NCI-H524 (cell line): Measurements from ENCODE around the gene PRKCH.
A peak's percentile ranks its signal among the peaks of the same experiment; 100 is the strongest.
"Not testable (repeated sequence)": the region's sequence is repeated elsewhere in the genome, so short reads cannot be mapped to it uniquely, and the experiment has no call there.

Experiments
- DNase-seq, 2 experiments: peaks; one replicate each; lab custom pipeline; 2025; lab: John Stamatoyannopoulos, UW

The PRKCH gene

DNA sequence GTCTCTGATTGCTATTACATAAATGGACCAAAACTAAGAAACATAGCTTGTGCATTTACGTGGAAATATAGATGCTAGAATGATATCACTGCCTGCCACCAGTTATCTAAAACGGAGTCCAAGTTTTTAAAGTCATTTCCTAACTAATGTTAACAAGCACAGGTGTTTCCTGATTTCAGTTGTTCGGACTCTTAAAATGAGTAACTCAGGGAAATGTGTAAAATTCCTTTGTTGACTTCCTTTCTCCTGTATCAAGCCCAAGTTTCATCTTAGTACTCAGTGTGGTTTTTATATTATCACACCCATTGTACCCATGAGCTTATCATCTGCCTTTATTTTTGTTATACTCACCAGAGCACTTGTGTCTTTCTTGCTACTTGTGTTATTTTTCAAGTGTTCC, 13.2 kb upstream of the PRKCH start:
- no peak for DNase-seq

- DNase-seq, result not testable (repeated sequence)
Measured at GRCh38 chr14:61308701-61309100, 12.7 kb upstream of the PRKCH start.

DNA sequence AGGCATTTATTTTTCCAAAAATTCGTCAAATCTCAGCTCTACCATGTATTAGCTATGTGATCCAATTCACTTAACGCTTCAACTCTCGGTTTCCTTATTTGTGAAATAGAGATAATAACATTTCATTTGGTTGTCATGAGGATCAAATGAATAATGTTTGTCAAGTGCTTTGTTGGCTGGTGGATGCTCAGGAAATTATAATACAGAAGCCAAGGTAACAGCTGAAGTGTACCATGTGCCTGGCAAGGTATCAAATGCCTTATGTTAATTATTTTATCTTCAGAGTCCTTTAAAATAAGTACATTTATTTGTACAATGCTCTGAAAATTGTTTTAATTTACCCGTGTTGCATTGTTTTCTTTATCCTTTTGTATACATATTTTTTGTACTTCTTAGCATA, 6.1 kb upstream of the PRKCH start:
- no peak for DNase-seq

GRCh38 chr14:61319086-61319485, 2.3 kb upstream of the PRKCH start:
- no peak for DNase-seq

GRCh38 chr14:61319706-61320105, 1.7 kb upstream of the PRKCH start:
- DNase-seq, result no peak

DNA sequence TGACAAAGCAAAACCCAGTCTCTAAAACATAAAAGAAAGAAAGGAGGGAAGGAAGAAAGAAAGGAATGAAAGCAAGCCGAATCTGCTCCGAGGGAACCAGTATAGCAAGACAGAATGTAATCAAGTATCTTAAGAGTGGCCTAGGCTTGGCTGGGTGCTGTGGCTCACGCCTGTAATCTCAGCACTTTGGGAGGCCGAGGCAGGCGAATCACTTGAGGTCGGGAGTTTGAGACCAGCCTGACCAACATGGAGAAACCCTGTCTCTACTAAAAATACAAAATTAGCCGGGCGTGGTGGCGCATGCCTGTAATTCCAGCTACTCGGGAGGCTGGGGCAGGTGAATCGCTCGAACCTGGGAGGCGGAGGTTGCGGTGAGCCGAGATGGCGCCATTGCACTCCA, 1.2 kb upstream of the PRKCH start:
- not testable (repeated sequence) for DNase-seq

DNA sequence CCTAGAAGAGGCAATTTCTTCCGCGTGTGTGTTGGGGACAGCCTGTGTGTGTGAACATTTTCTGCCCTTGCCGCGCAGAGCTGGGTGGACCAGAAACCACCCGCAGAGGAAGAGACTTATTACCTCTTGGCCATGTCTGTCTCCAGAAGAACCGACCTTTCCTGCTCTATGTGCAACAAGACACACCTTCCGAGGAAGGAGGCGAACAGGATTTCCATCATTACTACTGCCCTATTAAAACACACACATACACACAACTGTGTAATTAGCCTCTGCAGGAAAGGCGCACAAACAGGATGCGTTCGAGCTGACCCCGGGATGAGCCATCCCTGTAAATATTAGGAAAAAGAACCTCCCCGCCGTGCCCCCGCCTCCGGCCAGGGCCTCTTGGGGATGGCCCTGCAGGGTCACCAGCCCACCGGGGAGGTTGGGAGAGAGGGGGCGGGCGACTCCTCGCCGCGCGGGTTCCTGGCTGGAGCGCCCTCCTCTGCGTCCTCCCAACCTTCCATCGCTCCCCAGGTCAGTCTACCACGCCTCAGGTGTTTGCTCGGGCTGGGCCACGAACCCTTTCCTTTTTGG, 484 bp upstream of the PRKCH start:
- no peak for DNase-seq

DNA sequence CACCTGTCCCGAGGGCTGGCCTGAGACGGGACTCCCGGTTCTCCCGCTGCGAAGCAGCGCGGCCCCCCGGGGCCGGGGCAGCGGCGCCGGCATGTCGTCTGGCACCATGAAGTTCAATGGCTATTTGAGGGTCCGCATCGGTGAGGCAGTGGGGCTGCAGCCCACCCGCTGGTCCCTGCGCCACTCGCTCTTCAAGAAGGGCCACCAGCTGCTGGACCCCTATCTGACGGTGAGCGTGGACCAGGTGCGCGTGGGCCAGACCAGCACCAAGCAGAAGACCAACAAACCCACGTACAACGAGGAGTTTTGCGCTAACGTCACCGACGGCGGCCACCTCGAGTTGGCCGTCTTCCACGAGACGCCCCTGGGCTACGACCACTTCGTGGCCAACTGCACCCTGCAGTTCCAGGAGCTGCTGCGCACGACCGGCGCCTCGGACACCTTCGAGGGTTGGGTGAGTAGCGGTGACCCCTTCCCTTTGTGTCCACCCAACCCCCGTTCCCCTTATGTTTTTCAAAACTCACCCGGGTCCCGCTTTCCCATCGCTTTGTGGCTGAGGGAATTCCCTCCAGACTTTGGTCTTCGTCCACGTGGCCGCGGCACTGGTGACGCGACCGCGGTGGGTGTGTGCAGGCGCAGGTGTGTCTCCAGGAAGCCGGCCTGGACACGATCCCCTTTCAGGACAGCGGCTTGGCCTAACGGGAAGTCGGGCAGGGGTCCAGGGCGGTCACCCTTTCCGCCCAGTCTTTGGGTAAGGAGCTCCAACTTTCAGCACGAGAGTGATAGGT, 826 bp downstream of the PRKCH start:
- DNase-seq, result peak in 1 of 2 experiments; percentile 42

GRCh38 chr14:61322799-61323290, 1.5 kb downstream of the PRKCH start:
- DNase-seq, result no peak

GRCh38 chr14:61323970-61324369, 2.6 kb downstream of the PRKCH start:
- no peak for DNase-seq

- DNase-seq, result peak in 1 of 2 experiments; percentile 16
Measured at GRCh38 chr14:61325166-61325565, 3.8 kb downstream of the PRKCH start.

GRCh38 chr14:61326146-61326545, 4.8 kb downstream of the PRKCH start:
- no peak for DNase-seq

GRCh38 chr14:61326847-61327246, 5.5 kb downstream of the PRKCH start:
- DNase-seq, result no peak

- no peak for DNase-seq
Measured at GRCh38 chr14:61328626-61329262, 7.4 kb downstream of the PRKCH start.

GRCh38 chr14:61329478-61330051, 8.2 kb downstream of the PRKCH start:
- DNase-seq, result no peak

- no peak for DNase-seq
Measured at GRCh38 chr14:61330511-61330910, 9.1 kb downstream of the PRKCH start.

- no peak for DNase-seq
Measured at GRCh38 chr14:61331992-61332657, 10.7 kb downstream of the PRKCH start.

- no peak for DNase-seq
Measured at GRCh38 chr14:61332658-61333029, 11.3 kb downstream of the PRKCH start.

DNA sequence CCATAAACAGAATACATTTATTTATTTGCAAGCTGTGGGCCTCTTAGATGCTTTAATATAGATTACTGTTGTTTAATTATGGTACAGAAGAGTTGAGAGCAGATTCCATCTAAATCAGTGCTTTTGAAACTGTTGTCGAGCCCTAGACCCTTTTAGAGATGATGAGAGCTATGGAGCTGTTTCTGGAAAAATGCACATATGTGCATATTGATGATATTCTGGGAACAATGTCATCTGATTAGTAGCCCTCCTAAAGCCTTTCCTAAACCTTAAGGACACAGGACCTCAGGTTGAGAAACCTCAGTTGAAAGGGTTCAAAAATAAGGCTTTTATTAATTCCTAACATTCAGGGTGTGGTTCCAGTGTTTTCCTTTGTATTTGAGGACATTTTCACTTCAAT, 11.7 kb downstream of the PRKCH start:
- DNase-seq, result no peak

GRCh38 chr14:61334197-61334701, 12.9 kb downstream of the PRKCH start:
- no peak for DNase-seq

- DNase-seq, result no peak
Measured at GRCh38 chr14:61335049-61335448, 13.7 kb downstream of the PRKCH start.

DNA sequence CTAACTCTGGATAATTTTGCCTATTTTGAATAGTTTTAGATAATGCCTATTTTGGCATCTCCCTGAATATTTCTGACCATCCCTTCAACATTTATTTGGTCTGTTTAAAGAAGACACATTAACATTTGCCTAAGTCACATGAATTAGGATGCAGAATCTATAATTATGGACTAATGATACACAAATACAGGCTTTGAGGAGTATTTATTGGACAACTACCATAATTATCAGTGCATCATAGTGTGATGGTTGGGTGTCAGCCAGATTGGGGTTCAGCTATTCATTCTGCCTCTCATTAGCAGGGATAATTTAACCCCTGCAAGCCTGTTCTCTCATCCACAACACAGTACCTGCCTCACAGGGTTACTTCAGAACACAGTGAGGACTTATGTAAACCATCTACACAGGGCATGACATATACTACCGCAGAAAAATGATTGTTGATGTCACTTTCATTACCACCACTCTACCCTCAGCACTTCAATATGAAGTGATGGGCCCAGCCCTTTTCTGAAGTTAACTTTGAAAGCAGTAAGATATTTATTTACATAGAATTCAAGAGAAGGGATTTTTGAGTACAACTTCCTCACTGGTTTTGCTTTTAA, 14.4 kb downstream of the PRKCH start:
- DNase-seq, result no peak
